ENCODE measurements around the gene UGT1A5.

UGT1A5 gene

DNA sequence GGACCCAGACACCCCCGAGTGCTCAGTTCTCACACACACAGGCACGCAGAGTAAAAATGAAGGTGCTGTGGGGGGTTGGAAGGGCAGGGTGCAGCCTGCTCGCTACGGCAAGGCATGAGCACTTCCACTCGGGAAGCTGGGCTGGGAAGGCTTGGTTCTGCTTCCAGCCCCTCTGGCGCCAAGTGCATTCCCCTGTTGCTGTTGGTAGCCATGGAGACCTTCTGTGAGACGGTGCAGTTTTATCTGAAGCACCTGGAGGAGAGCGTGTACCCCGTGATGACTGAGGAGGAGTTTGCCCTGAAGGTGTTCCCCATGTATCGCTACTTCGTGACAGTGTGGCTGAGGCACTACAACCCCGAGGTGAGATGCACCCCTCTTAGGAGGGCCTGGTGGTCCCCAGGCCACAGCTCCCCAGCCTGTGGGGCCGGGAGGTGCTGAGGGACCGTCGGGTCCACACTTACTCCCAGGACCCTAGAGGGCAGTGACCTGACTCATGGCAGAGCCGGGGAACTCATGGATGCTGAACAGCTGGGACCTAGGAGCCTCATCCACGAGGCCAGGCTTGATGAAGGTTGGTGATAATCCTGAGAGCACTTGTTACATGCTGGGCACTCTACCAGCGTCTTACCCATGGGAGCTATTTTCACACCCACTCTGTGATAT lies 80.9 kb downstream of the UGT1A5 start:
- DNase-seq (ENCODE audit: low read depth): no peak
- TF ChIP-seq, protein P1, sequence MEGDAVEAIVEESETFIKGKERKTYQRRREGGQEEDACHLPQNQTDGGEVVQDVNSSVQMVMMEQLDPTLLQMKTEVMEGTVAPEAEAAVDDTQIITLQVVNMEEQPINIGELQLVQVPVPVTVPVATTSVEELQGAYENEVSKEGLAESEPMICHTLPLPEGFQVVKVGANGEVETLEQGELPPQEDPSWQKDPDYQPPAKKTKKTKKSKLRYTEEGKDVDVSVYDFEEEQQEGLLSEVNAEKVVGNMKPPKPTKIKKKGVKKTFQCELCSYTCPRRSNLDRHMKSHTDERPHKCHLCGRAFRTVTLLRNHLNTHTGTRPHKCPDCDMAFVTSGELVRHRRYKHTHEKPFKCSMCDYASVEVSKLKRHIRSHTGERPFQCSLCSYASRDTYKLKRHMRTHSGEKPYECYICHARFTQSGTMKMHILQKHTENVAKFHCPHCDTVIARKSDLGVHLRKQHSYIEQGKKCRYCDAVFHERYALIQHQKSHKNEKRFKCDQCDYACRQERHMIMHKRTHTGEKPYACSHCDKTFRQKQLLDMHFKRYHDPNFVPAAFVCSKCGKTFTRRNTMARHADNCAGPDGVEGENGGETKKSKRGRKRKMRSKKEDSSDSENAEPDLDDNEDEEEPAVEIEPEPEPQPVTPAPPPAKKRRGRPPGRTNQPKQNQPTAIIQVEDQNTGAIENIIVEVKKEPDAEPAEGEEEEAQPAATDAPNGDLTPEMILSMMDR (IDR thresholded peaks at IDR 0.05; ENCODE audit: control insufficient read depth, extremely low read depth, insufficient read depth): no peak

DNA sequence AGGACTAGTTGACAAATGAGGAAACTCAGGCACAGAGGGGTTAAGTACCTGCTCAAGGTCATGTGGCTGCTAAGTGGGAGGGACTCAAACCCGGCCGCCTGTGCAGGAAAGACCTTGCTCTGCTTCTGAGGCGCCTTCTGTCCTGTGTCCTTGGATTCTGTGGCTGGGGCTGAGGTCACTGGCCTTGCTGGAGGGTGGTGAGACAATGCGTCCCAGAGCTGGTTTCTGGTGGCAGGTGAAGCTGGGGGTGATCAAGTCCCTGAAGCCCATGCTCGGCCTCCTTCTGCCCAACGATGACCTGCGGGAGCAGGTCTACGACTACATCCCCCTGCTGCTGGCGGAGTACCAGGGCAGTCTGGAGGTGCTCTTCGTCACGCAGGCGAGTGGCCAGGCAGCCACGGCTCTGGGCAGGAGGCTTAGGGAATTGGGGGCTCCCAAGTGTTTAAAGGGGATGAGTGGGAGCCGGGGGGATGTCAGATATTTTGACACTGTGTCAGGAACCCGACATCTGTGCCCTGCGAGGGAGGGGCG lies 81.5 kb downstream of the UGT1A5 start:
- TF ChIP-seq, protein P1 (IDR thresholded peaks at IDR 0.05; ENCODE audit: control insufficient read depth, extremely low read depth, insufficient read depth): no peak
- DNase-seq (ENCODE audit: low read depth): no peak

More for the DNA sequence above, 80.9 kb downstream of the UGT1A5 start:
- H3K4me3 ChIP-seq (ENCODE audit: low read depth, low read length): no peak overlapping the region

DNA sequence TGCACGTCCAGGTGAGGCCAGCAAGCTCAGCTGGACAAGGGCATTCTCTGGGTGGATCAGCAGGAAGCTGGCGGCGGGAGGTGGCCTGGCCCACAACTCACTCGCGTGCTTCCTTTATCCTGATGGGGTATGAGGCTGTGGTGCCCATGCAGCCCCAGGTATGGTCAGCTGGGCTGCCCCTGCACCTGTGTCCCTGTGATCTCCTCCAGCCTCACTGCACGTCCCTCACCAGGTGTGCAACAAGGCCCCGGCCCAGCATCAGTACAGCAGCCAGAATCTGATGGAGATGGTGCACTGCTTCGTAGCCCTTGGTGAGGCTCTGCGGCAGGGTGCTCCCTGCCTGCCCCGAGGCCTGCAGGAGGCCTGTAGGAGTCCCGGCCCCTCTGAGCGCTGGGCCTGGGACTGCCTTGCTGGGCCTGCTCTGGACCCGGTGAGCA lies 83.0 kb downstream of the UGT1A5 start:
- TF ChIP-seq, protein P1 (IDR thresholded peaks at IDR 0.05; ENCODE audit: control insufficient read depth, extremely low read depth, insufficient read depth): no peak
- no peak for DNase-seq (ENCODE audit: low read depth)

More for the DNA sequence above, 81.5 kb downstream of the UGT1A5 start:
- H3K4me3 ChIP-seq (ENCODE audit: low read depth, low read length): no peak overlapping the region

DNA sequence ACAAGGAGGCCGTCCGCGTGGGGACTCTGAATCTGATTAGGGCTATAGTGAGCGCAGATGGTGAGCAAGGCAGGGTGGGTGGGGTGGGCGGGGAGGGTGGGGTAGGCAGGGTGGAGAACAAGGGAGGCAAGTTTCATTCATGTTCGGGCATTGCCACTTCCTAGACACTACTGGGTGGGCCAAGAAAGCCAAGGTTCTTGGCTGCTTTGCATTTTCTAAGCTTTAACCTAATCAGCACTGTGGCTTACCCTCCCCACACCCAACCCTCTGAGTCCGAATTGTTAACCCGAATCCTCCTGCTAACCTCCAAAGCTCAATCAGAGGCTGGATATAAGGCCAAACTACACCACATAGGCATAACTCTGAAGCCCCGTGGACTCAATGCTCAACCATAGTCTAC lies 83.5 kb downstream of the UGT1A5 start:
- no peak for DNase-seq (ENCODE audit: low read depth)
- H3K4me3 ChIP-seq (ENCODE audit: low read depth, low read length): no peak overlapping the region
- TF ChIP-seq, protein P1 (IDR thresholded peaks at IDR 0.05; ENCODE audit: control insufficient read depth, extremely low read depth, insufficient read depth): no peak

More for the DNA sequence above, 83.0 kb downstream of the UGT1A5 start:
- no peak overlapping the region for H3K4me3 ChIP-seq (ENCODE audit: low read depth, low read length)

DNA sequence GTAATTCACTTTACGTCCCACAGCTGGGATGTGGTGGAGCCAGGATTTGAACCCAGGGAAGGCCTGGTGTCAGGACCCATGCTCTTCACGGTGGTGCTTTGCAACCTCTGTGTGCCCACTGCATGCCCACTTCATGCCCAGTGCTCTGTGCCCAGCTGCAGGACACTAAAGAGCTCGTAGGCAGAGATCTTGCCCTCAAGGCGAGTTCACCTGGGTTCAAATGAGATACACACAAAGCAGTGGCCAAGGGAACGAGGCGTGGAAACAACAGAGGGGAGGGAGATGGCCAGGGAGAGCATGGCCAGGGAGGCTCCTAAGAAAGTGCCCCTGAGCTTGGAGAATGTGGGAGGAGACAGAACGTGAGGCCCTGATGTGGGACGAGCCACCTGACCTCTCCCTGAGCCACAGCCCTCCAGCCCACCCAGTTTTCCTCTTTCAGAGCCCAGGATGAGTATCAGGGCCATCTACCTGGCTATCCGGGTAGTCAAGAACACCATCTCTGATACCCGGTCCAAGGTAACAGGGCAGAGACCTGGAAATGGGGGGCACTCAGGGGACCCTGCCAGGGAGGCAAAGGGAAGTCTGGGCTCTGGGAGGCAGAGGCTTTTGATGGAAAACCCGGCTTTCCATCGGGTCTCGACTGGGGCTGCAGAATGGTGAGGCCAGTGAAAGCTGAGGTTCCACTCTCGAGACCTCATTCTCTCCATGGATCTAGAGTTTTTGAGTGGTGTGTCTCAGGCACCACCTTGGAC lies 85.8 kb downstream of the UGT1A5 start:
- no peak overlapping the region for H3K4me3 ChIP-seq (ENCODE audit: low read depth, low read length)
- TF ChIP-seq, protein P1 (IDR thresholded peaks at IDR 0.05; ENCODE audit: control insufficient read depth, extremely low read depth, insufficient read depth): no peak
- no peak for DNase-seq (ENCODE audit: low read depth)

DNA sequence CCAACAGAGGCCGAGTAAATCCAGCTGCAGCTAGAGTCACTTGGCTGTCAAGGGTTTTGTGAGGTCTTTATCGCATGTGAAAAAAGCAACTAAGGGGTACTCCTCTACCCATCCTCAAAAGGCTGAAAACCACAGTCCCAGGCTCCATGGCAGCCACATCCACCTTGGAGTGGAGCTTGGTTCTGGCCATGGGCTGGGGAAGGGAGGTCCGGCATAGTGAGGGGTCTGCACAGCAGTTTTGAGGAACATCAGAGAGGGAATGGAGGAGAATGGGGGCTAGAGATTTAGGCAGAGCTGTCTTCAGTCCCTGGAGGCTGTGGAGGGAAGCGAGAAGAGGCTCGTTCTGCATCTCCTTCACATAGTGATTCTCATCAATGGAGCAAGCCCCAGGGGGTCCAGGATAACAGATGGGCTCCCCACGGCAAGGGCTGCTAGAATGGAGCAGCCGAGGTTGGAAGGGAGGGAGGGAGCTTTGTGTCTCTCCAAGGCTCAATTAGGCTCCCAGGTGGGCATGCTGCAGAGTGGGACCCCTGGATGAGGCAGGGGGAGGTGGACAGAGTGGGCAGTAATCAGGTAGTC lies 86.5 kb downstream of the UGT1A5 start:
- TF ChIP-seq, protein P1 (IDR thresholded peaks at IDR 0.05; ENCODE audit: control insufficient read depth, extremely low read depth, insufficient read depth): no peak
- no peak for DNase-seq (ENCODE audit: low read depth)

More for the DNA sequence above, 86.5 kb downstream of the UGT1A5 start:
- no peak overlapping the region for H3K4me3 ChIP-seq (ENCODE audit: low read depth, low read length)

Data from LNCaP clone FGC (cell line).